22Rv1 (cell line): ENCODE data around the gene MERTK.
"Not testable (repeated sequence)": the region's sequence is repeated elsewhere in the genome, so short reads cannot be mapped to it uniquely, and the experiment has no call there.

Experiments
- H3K27ac ChIP-seq: fragments of 450-650 bp; 2 replicates; pipeline ENCODE4 v1.5.1; 2017
- ZFX ChIP-seq: fragments of 450-650 bp; IDR thresholded peaks from 2 replicates; pipeline ENCODE4 v1.6.1; 2017; ENCODE audit warnings: antibody characterized with exemption, borderline replicate concordance
- TF ChIP-seq, protein P1 (sequence below): fragments of 450-650 bp; IDR thresholded peaks from 2 replicates; pipeline ENCODE4 v1.5.1; 2017; ENCODE audit warnings: mild to moderate bottlenecking

The MERTK gene

GRCh38 chr2:112061840-112062239 lies 163.4 kb downstream of the MERTK start:
- no peak overlapping the region for H3K27ac ChIP-seq
- TF ChIP-seq, protein P1, sequence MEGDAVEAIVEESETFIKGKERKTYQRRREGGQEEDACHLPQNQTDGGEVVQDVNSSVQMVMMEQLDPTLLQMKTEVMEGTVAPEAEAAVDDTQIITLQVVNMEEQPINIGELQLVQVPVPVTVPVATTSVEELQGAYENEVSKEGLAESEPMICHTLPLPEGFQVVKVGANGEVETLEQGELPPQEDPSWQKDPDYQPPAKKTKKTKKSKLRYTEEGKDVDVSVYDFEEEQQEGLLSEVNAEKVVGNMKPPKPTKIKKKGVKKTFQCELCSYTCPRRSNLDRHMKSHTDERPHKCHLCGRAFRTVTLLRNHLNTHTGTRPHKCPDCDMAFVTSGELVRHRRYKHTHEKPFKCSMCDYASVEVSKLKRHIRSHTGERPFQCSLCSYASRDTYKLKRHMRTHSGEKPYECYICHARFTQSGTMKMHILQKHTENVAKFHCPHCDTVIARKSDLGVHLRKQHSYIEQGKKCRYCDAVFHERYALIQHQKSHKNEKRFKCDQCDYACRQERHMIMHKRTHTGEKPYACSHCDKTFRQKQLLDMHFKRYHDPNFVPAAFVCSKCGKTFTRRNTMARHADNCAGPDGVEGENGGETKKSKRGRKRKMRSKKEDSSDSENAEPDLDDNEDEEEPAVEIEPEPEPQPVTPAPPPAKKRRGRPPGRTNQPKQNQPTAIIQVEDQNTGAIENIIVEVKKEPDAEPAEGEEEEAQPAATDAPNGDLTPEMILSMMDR, result no peak
- no peak for TF ChIP-seq ZFX

GRCh38 chr2:112062894-112063293 lies 164.5 kb downstream of the MERTK start:
- no peak overlapping the region for H3K27ac ChIP-seq
- TF ChIP-seq ZFX, result no peak
- TF ChIP-seq, protein P1, result no peak

- TF ChIP-seq ZFX, result no peak
- TF ChIP-seq, protein P1, result no peak
- H3K27ac ChIP-seq, result no peak overlapping the region
Observed at GRCh38 chr2:112065486-112065885, 167.1 kb downstream of the MERTK start.

DNA sequence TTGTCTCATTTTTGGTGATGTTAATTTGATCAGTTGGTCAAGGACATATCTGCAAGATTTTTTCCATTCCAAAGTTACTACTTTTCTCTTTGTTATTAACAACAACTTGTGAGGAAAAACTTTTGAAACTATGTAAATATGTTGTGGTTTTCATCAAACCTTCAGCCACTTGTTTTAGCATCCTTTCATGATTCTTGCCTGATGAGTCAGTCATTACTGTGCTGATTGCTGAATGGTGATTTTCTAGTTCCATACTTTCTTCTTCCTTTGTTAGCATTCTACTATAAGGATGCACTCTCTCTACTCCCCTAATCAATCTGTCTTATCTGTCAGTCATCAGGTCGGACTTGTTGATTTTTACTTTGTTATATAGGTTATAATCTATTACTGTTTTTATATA lies 167.6 kb downstream of the MERTK start:
- H3K27ac ChIP-seq, result no peak overlapping the region
- no peak for TF ChIP-seq ZFX
- TF ChIP-seq, protein P1, result no peak

DNA sequence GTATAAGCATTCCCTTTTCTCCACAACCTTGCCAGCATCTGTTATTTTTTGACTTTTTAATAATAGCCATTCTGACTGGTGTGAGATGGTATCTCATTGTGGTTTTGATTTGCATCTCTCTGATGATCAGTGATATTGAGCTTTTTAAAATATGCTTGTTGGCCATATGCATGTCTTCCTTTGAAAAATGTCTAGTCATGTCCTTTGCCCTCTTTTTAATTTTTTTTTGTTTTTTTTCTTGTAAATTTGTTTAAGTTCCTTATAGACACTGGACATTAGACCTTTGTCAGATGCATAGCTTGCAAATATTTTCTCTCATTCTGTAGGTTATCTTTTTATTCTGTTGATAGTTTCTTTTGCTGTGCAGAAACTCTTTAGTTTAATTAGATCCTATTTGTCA lies 171.4 kb downstream of the MERTK start:
- not testable (repeated sequence) for H3K27ac ChIP-seq

GRCh38 chr2:112073875-112074274 lies 175.5 kb downstream of the MERTK start:
- H3K27ac ChIP-seq, result no peak overlapping the region
- no peak for TF ChIP-seq ZFX
- TF ChIP-seq, protein P1, result no peak

- TF ChIP-seq, protein P1, result no peak
- TF ChIP-seq ZFX, result no peak
- no peak overlapping the region for H3K27ac ChIP-seq
Observed at GRCh38 chr2:112074506-112074905, 176.1 kb downstream of the MERTK start.

DNA sequence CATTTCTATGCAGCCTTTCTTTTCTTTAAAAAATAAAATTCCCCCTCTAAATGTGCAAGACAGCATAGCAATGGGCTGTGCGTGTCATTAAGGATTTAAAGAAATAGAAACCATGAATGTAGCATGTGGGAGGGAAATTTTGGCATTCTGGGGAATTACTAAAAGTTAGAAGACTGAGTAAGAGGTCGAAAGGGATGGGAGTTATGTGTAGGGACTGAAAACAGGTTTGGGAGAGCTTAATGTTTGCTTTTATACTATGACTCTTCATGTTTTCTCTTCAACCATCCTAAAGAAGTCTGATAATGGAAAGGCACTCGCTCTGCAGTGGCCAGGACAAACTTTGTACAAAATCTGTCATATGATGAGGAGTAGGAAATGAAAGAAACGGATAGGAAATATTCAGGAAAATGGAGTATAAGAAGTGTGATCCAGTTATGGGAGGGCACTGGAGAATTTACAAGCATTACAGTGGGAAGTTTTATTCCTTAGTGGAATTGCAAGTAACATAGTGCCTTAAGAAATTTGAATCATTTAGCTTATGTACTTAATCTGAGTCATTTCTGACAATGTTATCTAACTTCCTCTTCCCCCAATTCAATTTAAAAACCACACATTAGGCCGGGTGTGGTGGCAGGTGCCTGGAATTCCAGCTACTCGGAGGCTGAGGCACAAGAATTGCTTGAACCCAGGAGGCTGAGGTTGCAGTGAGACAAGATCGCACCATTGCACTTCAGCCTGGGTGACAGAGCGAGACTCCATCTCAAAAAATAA lies 177.3 kb downstream of the MERTK start:
- no peak overlapping the region for H3K27ac ChIP-seq
- TF ChIP-seq, protein P1, result no peak
- TF ChIP-seq ZFX, result no peak
